Limb (tissue), 2 donors: ENCODE measurements around the gene SMIM32.

Experiments used
- DNase-seq, 2 donors: peaks; one replicate each; pipeline ENCODE4 v3.0.0-alpha.2; 2016; ENCODE audit errors: extremely low spot score in 2 of 2

SMIM32 gene

GRCh38 chr5:136208916-136209315, 16.0 kb upstream of the SMIM32 start:
- no peak for DNase-seq

GRCh38 chr5:136207631-136208030, 14.7 kb upstream of the SMIM32 start:
- DNase-seq, result no peak

- DNase-seq, result no peak
These were observed 13.4 kb upstream of the SMIM32 start for GRCh38 chr5:136206361-136206760.

- DNase-seq, result no peak
These were observed 13.0 kb upstream of the SMIM32 start for GRCh38 chr5:136205941-136206340.

- DNase-seq, result peak in 1 of 2 donors; percentile 2
These were observed 12.2 kb upstream of the SMIM32 start for GRCh38 chr5:136205061-136205702.

GRCh38 chr5:136203303-136203922, 10.5 kb upstream of the SMIM32 start:
- DNase-seq, result peak in 1 of 2 donors; percentile 14

GRCh38 chr5:136202469-136203205, 9.7 kb upstream of the SMIM32 start:
- peak in 1 of 2 donors; percentile 48 for DNase-seq

- DNase-seq, result peak in 1 of 2 donors; percentile 11
These were observed 8.9 kb upstream of the SMIM32 start for GRCh38 chr5:136201870-136202269.

GRCh38 chr5:136200761-136201160, 7.8 kb upstream of the SMIM32 start:
- DNase-seq, result peak in 1 of 2 donors; percentile 4

GRCh38 chr5:136200130-136200529, 7.2 kb upstream of the SMIM32 start:
- DNase-seq, result peak in 1 of 2 donors; percentile 12

- peak in 1 of 2 donors; percentile 6 for DNase-seq
These were observed 6.4 kb upstream of the SMIM32 start for GRCh38 chr5:136199408-136199807.

GRCh38 chr5:136198453-136198852, 5.5 kb upstream of the SMIM32 start:
- DNase-seq, result peak in 1 of 2 donors; percentile 12

GRCh38 chr5:136197462-136198142, 4.6 kb upstream of the SMIM32 start:
- no peak for DNase-seq

GRCh38 chr5:136195971-136196820, 3.2 kb upstream of the SMIM32 start:
- DNase-seq, result no peak

GRCh38 chr5:136194576-136194975, 1.6 kb upstream of the SMIM32 start:
- peak in 1 of 2 donors; percentile 18 for DNase-seq

GRCh38 chr5:136193322-136193935, 467 bp upstream of the SMIM32 start:
- DNase-seq, result no peak

GRCh38 chr5:136192015-136192525, 892 bp downstream of the SMIM32 start:
- peak in 1 of 2 donors; percentile 57 for DNase-seq

GRCh38 chr5:136191304-136192014, 1.5 kb downstream of the SMIM32 start:
- DNase-seq, result no peak

GRCh38 chr5:136190904-136191303, 2.1 kb downstream of the SMIM32 start:
- DNase-seq, result no peak
